SK-N-SH treated with all-trans-retinoic acid at 6 μM for 48 hours (cell line): ENCODE results near the gene MMS19.

Source experiments
- BACH2 ChIP-seq: fragments of 250-450 bp; sonication (Bioruptor Pico); IDR thresholded peaks from 2 replicates; pipeline ENCODE4 v1.9.0; 2021; ENCODE audit warnings: mild to moderate bottlenecking, borderline replicate concordance
- ESRRG ChIP-seq: fragments of 250-450 bp; sonication (Bioruptor Pico); IDR thresholded peaks from 2 replicates; pipeline ENCODE4 v1.6.1; 2021; ENCODE audit warnings: mild to moderate bottlenecking
- ISL1 ChIP-seq: fragments of 250-450 bp; sonication (Bioruptor Pico); IDR thresholded peaks from 2 replicates; pipeline ENCODE4 v2.1.2; 2022; ENCODE audit warnings: mild to moderate bottlenecking, moderate library complexity
- OSR1 ChIP-seq: fragments of 250-450 bp; sonication (Bioruptor Pico); IDR thresholded peaks from 2 replicates; pipeline ENCODE4 v1.8.0; 2022; ENCODE audit warnings: moderate library complexity, mild to moderate bottlenecking, inconsistent platforms
- RARB ChIP-seq: fragments of 250-450 bp; sonication (Bioruptor Pico); IDR thresholded peaks from 2 replicates; pipeline ENCODE4 v1.8.0; 2021; ENCODE audit warnings: mild to moderate bottlenecking, moderate library complexity
- TCF4 ChIP-seq: fragments of 250-450 bp; sonication (Bioruptor Pico); IDR thresholded peaks from 2 replicates; pipeline ENCODE4 v1.8.0; 2021; ENCODE audit warnings: mild to moderate bottlenecking, moderate library complexity, borderline replicate concordance
- TOX ChIP-seq: fragments of 250-450 bp; sonication (Bioruptor Pico); IDR thresholded peaks from 2 replicates; pipeline ENCODE4 v1.8.0; 2021; ENCODE audit warnings: mild to moderate bottlenecking, moderate library complexity, borderline replicate concordance
- ZFP3 ChIP-seq: fragments of 250-450 bp; sonication (Bioruptor Pico); IDR thresholded peaks from 2 replicates; pipeline ENCODE4 v1.5.0; 2020; ENCODE audit warnings: mild to moderate bottlenecking, moderate library complexity
- ZFP30 ChIP-seq: fragments of 450-650 bp; formaldehyde crosslinking; IDR thresholded peaks from 2 replicates; pipeline ENCODE4 v1.5.0; 2022; ENCODE audit warnings: mild to moderate bottlenecking, moderate library complexity
- ZNF565 ChIP-seq: fragments of 450-650 bp; formaldehyde crosslinking; conservative IDR thresholded peaks from 2 replicates; pipeline ENCODE4 v1.5.0; 2020; ENCODE audit warnings: low read depth, mild to moderate bottlenecking, moderate library complexity
- ZNF8 ChIP-seq: fragments of 450-650 bp; formaldehyde crosslinking; IDR thresholded peaks from 2 replicates; pipeline ENCODE4 v1.5.0; 2020; ENCODE audit warnings: mild to moderate bottlenecking, moderate library complexity
- TF ChIP-seq, protein P1 (sequence below): fragments of 250-450 bp; sonication (Bioruptor Pico); IDR thresholded peaks from 2 replicates; pipeline ENCODE4 v1.8.0; 2020; ENCODE audit warnings: mild to moderate bottlenecking, moderate library complexity, borderline replicate concordance
- TF ChIP-seq, protein P2 (sequence below): fragments of 250-450 bp; sonication (Bioruptor Pico); IDR thresholded peaks from 2 replicates; pipeline ENCODE4 v1.5.1; 2020; ENCODE audit warnings: low read depth, mild to moderate bottlenecking, moderate library complexity

GRCh38 chr10:97537186-97537869, 39.1 kb upstream of the MMS19 start:
- TF ChIP-seq, protein P1, sequence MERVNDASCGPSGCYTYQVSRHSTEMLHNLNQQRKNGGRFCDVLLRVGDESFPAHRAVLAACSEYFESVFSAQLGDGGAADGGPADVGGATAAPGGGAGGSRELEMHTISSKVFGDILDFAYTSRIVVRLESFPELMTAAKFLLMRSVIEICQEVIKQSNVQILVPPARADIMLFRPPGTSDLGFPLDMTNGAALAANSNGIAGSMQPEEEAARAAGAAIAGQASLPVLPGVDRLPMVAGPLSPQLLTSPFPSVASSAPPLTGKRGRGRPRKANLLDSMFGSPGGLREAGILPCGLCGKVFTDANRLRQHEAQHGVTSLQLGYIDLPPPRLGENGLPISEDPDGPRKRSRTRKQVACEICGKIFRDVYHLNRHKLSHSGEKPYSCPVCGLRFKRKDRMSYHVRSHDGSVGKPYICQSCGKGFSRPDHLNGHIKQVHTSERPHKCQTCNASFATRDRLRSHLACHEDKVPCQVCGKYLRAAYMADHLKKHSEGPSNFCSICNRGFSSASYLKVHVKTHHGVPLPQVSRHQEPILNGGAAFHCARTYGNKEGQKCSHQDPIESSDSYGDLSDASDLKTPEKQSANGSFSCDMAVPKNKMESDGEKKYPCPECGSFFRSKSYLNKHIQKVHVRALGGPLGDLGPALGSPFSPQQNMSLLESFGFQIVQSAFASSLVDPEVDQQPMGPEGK (CRISPR knock-in tag) = no peak
- no peak for TF ChIP-seq ISL1
- TF ChIP-seq, protein P2, sequence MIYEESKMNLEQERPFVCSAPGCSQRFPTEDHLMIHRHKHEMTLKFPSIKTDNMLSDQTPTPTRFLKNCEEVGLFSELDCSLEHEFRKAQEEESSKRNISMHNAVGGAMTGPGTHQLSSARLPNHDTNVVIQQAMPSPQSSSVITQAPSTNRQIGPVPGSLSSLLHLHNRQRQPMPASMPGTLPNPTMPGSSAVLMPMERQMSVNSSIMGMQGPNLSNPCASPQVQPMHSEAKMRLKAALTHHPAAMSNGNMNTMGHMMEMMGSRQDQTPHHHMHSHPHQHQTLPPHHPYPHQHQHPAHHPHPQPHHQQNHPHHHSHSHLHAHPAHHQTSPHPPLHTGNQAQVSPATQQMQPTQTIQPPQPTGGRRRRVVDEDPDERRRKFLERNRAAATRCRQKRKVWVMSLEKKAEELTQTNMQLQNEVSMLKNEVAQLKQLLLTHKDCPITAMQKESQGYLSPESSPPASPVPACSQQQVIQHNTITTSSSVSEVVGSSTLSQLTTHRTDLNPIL (CRISPR knock-in tag) = no peak
- TF ChIP-seq RARB (CRISPR knock-in tag) = no peak
- no peak for TF ChIP-seq TOX (CRISPR knock-in tag)
- TF ChIP-seq BACH2 = no peak
- no peak for TF ChIP-seq ESRRG (CRISPR knock-in tag)
- TF ChIP-seq ZFP30 (CRISPR knock-in tag) = no peak
- TF ChIP-seq OSR1 (CRISPR knock-in tag) = no peak
- TF ChIP-seq ZFP3 (CRISPR knock-in tag) = no peak
- no peak for TF ChIP-seq TCF4 (CRISPR knock-in tag)
- no peak for TF ChIP-seq ZNF565 (CRISPR knock-in tag)
- TF ChIP-seq ZNF8 = no peak
